Activated T-cell treated with anti-CD3 and anti-CD28 coated beads for 1 hour (primary cell): ENCODE data around the gene TLR1.
"Not testable (repeated sequence)": the region's sequence is repeated elsewhere in the genome, so short reads cannot be mapped to it uniquely, and the experiment has no call there.

Experiments used
- DNase-seq: peaks from one replicate; pipeline ENCODE4 v3.0.0-alpha.2; 2020; ENCODE audit warnings: low read depth

Gene TLR1

GRCh38 chr4:38774181-38774955, 30.2 kb downstream of the TLR1 start:
- no peak for DNase-seq

DNA sequence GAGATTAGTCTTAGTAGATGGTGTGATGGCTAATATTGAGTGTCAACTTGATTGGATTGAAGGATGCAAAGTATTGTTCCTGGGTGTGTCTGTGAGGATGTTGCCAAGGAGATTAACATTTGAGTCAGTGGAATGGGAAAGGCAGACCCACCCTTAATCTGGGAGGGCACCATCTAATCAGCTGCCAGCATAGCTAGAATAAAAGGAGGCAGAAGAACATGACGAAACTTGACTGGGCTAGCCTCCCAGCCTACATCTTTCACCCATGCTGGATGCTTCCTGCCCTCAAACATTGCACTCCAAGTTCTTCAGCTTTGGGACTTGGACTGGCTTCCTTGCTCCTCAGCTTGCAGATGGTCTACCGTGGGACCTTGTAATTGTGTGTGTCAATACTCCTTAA, 34.3 kb downstream of the TLR1 start:
- DNase-seq: not testable (repeated sequence)

DNA sequence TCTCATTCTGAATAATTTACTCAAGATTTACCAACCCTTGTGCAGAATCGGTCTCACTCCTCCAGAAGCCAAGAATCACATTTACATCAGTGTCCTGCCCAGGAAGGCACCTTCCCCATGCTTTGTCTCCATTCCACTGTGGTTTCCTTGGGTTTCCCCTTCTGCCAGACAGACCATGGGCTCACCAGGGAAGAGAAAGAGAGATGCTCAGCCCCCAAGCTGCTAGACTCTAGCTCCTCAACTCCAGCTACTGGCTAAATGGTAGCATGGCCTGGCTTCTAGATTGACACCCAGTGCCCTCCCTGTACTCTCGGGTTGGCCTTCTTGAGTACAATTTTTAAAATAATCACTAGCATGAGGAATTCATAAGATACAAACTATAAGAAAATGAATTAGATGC, 34.7 kb downstream of the TLR1 start:
- DNase-seq: no peak

GRCh38 chr4:38769441-38769840, 35.1 kb downstream of the TLR1 start:
- no peak for DNase-seq

DNA sequence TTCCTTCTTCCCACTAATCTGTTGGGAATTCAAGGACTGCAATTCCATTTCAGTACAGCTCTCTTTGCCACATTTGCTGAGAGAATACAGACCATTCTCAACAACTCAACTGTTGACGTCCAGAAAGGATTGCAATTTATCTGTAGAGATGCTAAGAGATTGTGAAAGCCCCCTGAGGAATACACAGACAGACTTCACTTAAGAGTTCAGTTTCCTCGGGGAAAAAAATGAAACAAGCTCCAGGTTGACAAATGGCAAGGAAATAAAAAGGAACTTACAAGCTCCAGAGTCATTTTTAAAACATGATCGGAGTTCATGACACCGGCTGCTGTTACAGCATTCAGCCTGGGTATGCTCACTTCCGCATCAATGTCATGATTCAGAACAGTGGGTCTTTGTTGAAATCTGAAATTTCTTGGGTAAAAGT, 35.6 kb downstream of the TLR1 start:
- DNase-seq: no peak

DNA sequence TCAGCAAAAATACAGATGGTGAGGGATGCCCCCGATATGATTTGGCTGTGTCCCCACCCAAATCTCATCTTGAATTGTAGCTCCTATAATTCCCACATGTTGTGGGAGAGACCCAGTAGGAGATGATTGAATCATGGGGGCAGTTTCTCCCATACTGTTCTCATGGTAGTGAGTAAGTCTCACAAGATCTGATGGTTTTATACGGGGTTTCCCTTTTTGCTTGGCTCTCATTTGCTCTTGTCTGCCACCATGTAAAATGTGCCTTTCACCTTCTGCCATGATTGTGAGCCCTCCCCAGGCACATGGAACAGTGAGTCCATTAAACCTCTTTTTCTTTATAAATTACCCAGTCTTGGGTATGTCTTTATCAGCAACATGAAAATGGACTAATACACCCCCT, 37.7 kb downstream of the TLR1 start:
- DNase-seq: not testable (repeated sequence)

GRCh38 chr4:38765382-38765781, 39.2 kb downstream of the TLR1 start:
- DNase-seq: no peak

DNA sequence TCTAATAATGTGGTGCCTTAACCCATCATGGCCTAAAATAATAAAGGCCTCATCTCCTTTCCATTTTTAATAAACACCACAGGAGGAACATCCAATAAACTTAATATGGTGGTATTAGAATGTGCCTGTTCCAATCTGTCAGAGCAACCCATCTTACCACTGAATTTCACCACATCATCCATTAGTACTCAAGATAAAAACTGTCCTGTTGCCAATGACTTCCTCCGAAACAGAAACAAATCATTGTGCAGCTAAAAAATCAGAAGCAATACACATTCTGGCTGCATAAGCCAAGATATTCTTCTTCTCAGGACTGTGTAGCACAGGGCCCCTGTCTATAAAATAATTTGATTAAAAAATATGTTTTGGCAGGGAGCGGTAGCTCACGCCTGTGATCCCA, 40.3 kb downstream of the TLR1 start:
- DNase-seq: no peak

- no peak for DNase-seq
These were observed 42.0 kb downstream of the TLR1 start for GRCh38 chr4:38762560-38762959.

- DNase-seq: no peak
These were observed 44.8 kb downstream of the TLR1 start for GRCh38 chr4:38759790-38760122.

GRCh38 chr4:38759113-38759789, 45.3 kb downstream of the TLR1 start:
- peak; percentile 51 for DNase-seq

GRCh38 chr4:38757945-38758600, 46.5 kb downstream of the TLR1 start:
- DNase-seq: no peak

DNA sequence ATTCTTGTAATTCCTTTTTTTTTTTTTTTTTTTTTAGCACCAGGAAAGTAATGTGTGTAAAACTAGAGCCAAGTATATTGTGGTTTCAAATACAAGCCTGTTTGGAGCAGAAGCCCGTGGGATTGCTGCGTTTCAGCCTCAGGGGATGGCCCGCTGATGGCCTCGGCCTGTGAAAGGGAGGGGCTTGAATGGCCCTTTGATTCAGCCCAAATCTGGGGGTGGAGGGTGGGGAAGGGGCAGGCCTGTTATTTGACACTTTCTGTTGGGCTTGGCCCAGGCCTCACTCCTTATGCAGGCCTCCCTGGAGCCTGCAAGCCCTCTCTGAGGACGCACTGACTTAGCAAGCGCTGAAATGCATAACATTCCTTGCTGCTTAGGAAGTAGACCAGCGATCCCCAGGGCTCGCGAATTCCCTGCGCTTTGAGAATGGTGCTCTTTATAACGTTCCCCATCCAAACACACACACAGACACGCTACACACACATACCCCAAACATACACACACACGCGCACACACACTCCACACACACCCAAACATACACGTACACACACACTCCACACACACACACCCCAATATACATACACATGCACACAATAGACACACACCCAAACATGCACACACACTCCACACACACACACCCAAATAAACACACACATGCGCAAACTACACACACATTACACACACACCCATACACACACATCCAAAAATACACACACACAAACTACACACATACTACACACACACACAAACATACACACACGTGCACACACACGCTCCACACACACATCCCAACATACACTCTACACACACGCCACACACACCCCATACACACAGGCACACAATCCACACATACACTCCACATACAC, 51.4 kb downstream of the TLR1 start:
- no peak for DNase-seq

- DNase-seq: no peak
These were observed 52.1 kb downstream of the TLR1 start for GRCh38 chr4:38752372-38752940.

GRCh38 chr4:38751341-38752010, 53.1 kb downstream of the TLR1 start:
- no peak for DNase-seq

- DNase-seq: no peak
These were observed 55.3 kb downstream of the TLR1 start for GRCh38 chr4:38749336-38749735.

DNA sequence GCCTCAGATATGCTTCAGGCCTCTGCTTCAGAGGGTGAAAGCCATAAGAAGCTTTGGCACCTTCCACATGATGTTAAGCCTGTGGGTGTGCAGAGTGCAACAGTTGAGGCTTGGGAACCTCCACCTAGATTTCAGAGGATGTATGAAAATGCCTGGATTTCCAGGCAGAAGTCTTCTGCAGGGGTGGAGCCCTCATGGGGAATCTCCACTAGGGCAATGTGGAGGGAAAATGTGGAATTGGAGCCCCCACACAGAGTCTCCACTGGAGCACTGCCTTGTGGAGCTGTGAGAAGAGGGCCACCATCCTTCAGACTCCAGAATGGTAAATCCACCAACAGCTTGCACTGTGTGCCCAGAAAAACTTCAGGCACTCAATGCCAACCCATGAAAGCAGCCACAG, 57.0 kb downstream of the TLR1 start:
- DNase-seq: no peak
